PC-9 (cell line): ENCODE results near the gene SCN8A. TPM values are rescaled to one million over a fixed set of nuclear protein-coding genes. Genes with fewer than 3 reads are reported as not detected.

ENCODE experiments used
- BruUV-seq: library from RNA; stranded (reverse); fragments of 400-500 nt; replicated peaks from 2 replicates; lab custom pipeline; 2021; lab: Mats Ljungman, UMichigan
- CTCF ChIA-PET: fragments of 300-600 bp; sonication (Branson Sonifier 250); formaldehyde crosslinking; loops from one replicate; lab custom pipeline; 2022; ENCODE audit warnings: antibody characterized with exemption; lab: Charles Lee
- POLR2A ChIA-PET: fragments of 300-600 bp; sonication (Branson Sonifier 250); formaldehyde crosslinking; loops from one replicate; lab custom pipeline; 2022; ENCODE audit warnings: antibody characterized with exemption; ENCODE audit not compliant: unreplicated experiment; lab: Charles Lee
- DNase-seq, 2 experiments: peaks; one replicate each; pipeline versions ENCODE4 v3.0.0 to v3.0.0-alpha.2; 2015 to 2022; ENCODE audit warnings: mixed read lengths in 1 of 2
- H2AFZ ChIP-seq: fragments of 200-600 bp; sonication (generic); 2 replicates; pipeline ENCODE4 v1.8.1; 2017; ENCODE audit warnings: antibody characterized with exemption
- H3F3A ChIP-seq: fragments of 200-600 bp; sonication (generic); 2 replicates; pipeline ENCODE4 v1.8.1; 2017; ENCODE audit warnings: antibody characterized with exemption, mild to moderate bottlenecking, low read depth; ENCODE audit not compliant: insufficient read depth
- H3K27ac ChIP-seq: fragments of 200-600 bp; sonication (generic); 2 replicates; pipeline ENCODE4 v1.6.1; 2016; ENCODE audit warnings: mixed run types
- H3K27me3 ChIP-seq: fragments of 200-600 bp; sonication (generic); 2 replicates; pipeline ENCODE4 v1.6.1; 2016; ENCODE audit warnings: low read depth, mixed run types; ENCODE audit not compliant: insufficient read depth
- H3K36me3 ChIP-seq: fragments of 200-600 bp; sonication (generic); 2 replicates; pipeline ENCODE4 v1.6.1; 2016; ENCODE audit warnings: low read depth, mixed run types
- H3K4me1 ChIP-seq: fragments of 200-600 bp; sonication (generic); replicated peaks from 2 replicates; pipeline ENCODE4 v1.6.1; 2016; ENCODE audit warnings: mixed run types; ENCODE audit not compliant: insufficient read depth
- H3K4me2 ChIP-seq: fragments of 200-600 bp; sonication (generic); 2 replicates; pipeline ENCODE4 v1.6.1; 2017; ENCODE audit warnings: mixed run types
- H3K4me3 ChIP-seq: fragments of 200-600 bp; sonication (generic); 2 replicates; pipeline ENCODE4 v1.6.1; 2016; ENCODE audit warnings: mixed run types
- H3K79me2 ChIP-seq: fragments of 200-600 bp; sonication (generic); 2 replicates; pipeline ENCODE4 v1.6.1; 2017; ENCODE audit warnings: low read depth, mixed run types
- H3K9me2 ChIP-seq: fragments of 200-600 bp; sonication (generic); 2 replicates; pipeline ENCODE4 v1.8.1; 2017; ENCODE audit warnings: mild to moderate bottlenecking; ENCODE audit not compliant: insufficient read depth
- H3K9me3 ChIP-seq: fragments of 200-600 bp; sonication (generic); 2 replicates; pipeline ENCODE4 v1.8.1; 2016; ENCODE audit warnings: low read depth; ENCODE audit not compliant: insufficient read depth
- H4K20me1 ChIP-seq: fragments of 200-600 bp; sonication (generic); 2 replicates; pipeline ENCODE4 v1.8.1; 2017; ENCODE audit not compliant: insufficient read depth
- EZH2 ChIP-seq: fragments of 200-600 bp; sonication (generic); IDR thresholded peaks from 2 replicates; pipeline ENCODE4 v1.8.0; 2017; ENCODE audit warnings: antibody characterized with exemption, low read depth
- intact Hi-C: fragments of 100-400 bp; cut with micrococcal nuclease; formaldehyde crosslinking; loops from one replicate; pipeline ENCODE4 v1.10.0; 2022; ENCODE audit not compliant: unreplicated experiment
- total RNA-seq: library from RNA; stranded (reverse); gene quantifications from 2 replicates; pipeline ENCODE4 v1.2.3, GENCODE V29; 2021
- TF ChIP-seq, protein P1 (sequence below): fragments of 200-600 bp; sonication (generic); conservative IDR thresholded peaks from 2 replicates; pipeline ENCODE4 v1.6.1; 2017; ENCODE audit warnings: mixed run types, antibody characterized with exemption, mild to moderate bottlenecking, moderate library complexity

The SCN8A gene
- total RNA-seq, 1 experiment from 2014 or later = 0.17 TPM

GRCh38 chr12:51593539-51593938 lies 2.5 kb downstream of the SCN8A start:
- TF ChIP-seq, protein P1, sequence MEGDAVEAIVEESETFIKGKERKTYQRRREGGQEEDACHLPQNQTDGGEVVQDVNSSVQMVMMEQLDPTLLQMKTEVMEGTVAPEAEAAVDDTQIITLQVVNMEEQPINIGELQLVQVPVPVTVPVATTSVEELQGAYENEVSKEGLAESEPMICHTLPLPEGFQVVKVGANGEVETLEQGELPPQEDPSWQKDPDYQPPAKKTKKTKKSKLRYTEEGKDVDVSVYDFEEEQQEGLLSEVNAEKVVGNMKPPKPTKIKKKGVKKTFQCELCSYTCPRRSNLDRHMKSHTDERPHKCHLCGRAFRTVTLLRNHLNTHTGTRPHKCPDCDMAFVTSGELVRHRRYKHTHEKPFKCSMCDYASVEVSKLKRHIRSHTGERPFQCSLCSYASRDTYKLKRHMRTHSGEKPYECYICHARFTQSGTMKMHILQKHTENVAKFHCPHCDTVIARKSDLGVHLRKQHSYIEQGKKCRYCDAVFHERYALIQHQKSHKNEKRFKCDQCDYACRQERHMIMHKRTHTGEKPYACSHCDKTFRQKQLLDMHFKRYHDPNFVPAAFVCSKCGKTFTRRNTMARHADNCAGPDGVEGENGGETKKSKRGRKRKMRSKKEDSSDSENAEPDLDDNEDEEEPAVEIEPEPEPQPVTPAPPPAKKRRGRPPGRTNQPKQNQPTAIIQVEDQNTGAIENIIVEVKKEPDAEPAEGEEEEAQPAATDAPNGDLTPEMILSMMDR = no peak
- no peak for TF ChIP-seq EZH2
- H4K20me1 ChIP-seq = 0 out of 2 replicates have a peak, but pooled peaks cover 2% of the 10 kb centered on the region
- no peak overlapping the region for H3K27ac ChIP-seq
- no peaks in the 10 kb centered on the region for H3K4me1 ChIP-seq
- no TSS peak for BruUV-seq
- POLR2A ChIA-PET = no interaction called here
- CTCF ChIA-PET = no interaction called here
- H3K27me3 ChIP-seq = peaks cover 31% of the 10 kb centered on the region; the same call in 1 of the 2 replicates
- H3K4me2 ChIP-seq = no peak overlapping the region
- no peak overlapping the region for H2AFZ ChIP-seq
- intact Hi-C loops = no loop called here
- no peak overlapping the region for H3K4me3 ChIP-seq
- peak in 1 of 2 experiments; percentile 15 for DNase-seq
- H3K36me3 ChIP-seq = no peaks in the 10 kb centered on the region
- H3F3A ChIP-seq = no peaks in the 10 kb centered on the region
- no peaks in the 10 kb centered on the region for H3K79me2 ChIP-seq
- no peaks in the 10 kb centered on the region for H3K9me3 ChIP-seq
- no peaks in the 10 kb centered on the region for H3K9me2 ChIP-seq

DNA sequence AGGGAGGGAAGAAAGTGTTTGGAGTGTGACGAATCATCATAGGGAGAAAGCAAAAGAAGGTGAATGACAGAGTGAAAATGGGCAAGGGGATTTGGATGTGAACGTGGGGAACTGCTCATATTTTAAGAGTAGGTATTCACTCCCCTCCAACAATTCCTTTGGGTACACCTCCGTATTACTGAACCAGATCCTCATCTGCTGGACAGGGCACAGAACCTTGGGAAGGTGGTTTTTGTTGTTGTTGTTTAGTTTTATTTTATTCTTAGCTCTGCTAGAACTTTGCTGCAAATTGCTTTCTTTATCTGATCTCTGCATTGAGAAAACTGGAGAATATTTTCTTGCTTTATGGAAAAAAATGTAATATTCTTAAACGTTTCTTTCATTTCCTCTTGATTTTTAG lies 7.1 kb downstream of the SCN8A start:
- Histone ChIP-seq H3K4me3 (no peak overlapping the region), H3K9me3 (no peaks in the 10 kb centered on the region), H3K79me2 (no peaks in the 10 kb centered on the region), H3K27me3 (peaks cover 46% of the 10 kb centered on the region), H3K36me3 (no peaks in the 10 kb centered on the region), H3K27ac (no peak overlapping the region), H3K4me1 (no peaks in the 10 kb centered on the region), H4K20me1 (0 out of 2 replicates have a peak, but pooled peaks cover 2% of the 10 kb centered on the region), H3F3A (no peaks in the 10 kb centered on the region), H3K4me2 (no peak overlapping the region), H2AFZ (no peak overlapping the region), H3K9me2 (no peaks in the 10 kb centered on the region)
- DNase-seq = no peak
- no TSS peak for BruUV-seq
- ChIA-PET CTCF (no interaction called here), POLR2A (no interaction called here)
- intact Hi-C loops = no loop called here
- TF ChIP-seq, protein P1 = no peak

DNA sequence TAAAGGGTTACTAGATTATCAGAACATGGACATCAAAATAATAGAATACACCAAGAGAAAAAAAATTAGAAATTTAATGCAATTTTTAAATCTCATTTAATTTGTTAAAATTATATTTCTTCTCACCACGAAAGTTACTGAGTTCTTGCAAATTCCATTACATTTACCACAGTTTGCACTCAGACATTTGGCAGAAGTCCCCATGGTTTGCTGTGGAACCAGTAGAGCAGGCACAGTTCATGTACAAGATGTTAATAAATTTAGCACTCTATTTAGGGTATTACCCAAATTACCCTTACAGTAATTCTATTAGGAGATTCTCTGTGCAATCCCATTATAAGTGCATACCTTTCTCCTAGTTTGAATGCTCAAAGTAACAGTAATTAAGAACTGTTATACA lies 9.7 kb downstream of the SCN8A start:
- no peak overlapping the region for H3K27ac ChIP-seq
- no peak for DNase-seq
- intact Hi-C loops = no loop called here
- no peaks in the 10 kb centered on the region for H3K79me2 ChIP-seq
- no peaks in the 10 kb centered on the region for H3K9me2 ChIP-seq
- H4K20me1 ChIP-seq = no peaks in the 10 kb centered on the region
- no peaks in the 10 kb centered on the region for H3K36me3 ChIP-seq
- no TSS peak for BruUV-seq
- ChIA-PET CTCF (no interaction called here), POLR2A (no interaction called here)
- no peaks in the 10 kb centered on the region for H3F3A ChIP-seq
- no peak for TF ChIP-seq EZH2
- TF ChIP-seq, protein P1 = no peak
- peaks cover 44% of the 10 kb centered on the region for H3K27me3 ChIP-seq
- no peaks in the 10 kb centered on the region for H3K4me1 ChIP-seq
- no peaks in the 10 kb centered on the region for H3K9me3 ChIP-seq
- H3K4me3 ChIP-seq = no peak overlapping the region
- no peak overlapping the region for H2AFZ ChIP-seq
- H3K4me2 ChIP-seq = no peak overlapping the region
